ENCODE data around the gene DGKD.

DNA sequence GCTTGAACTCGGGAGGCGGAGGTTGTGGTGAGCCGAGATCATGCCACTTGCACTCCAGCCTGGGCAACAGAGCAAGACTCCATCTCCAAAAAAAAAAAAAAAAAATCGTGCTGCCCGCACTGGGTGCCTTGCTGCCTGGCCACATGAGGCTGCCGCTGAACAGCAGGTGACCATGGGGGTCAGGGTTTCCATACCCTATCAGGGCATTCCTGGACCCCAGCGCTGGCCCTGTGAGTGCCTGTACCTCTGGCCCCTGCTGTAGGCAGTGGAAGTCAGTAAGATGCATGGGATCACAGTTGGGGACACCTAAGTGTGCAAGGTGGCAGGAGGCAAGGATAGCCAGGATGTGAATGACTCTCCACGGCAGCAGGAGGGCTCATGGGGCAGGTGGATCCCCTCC lies 27.8 kb upstream of the DGKD start:
- TF ChIP-seq, protein P1, sequence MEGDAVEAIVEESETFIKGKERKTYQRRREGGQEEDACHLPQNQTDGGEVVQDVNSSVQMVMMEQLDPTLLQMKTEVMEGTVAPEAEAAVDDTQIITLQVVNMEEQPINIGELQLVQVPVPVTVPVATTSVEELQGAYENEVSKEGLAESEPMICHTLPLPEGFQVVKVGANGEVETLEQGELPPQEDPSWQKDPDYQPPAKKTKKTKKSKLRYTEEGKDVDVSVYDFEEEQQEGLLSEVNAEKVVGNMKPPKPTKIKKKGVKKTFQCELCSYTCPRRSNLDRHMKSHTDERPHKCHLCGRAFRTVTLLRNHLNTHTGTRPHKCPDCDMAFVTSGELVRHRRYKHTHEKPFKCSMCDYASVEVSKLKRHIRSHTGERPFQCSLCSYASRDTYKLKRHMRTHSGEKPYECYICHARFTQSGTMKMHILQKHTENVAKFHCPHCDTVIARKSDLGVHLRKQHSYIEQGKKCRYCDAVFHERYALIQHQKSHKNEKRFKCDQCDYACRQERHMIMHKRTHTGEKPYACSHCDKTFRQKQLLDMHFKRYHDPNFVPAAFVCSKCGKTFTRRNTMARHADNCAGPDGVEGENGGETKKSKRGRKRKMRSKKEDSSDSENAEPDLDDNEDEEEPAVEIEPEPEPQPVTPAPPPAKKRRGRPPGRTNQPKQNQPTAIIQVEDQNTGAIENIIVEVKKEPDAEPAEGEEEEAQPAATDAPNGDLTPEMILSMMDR (conservative IDR thresholded peaks at IDR 0.05 in 1 of 2, IDR thresholded peaks at IDR 0.05 in 1 of 2; ENCODE audit: low read depth in 1 of 2, low read length in 2 of 2) = no peak
- no peak for TF ChIP-seq EZH2 (IDR thresholded peaks at IDR 0.05; ENCODE audit: low read length, missing control alignments)

Data from fibroblast of lung (primary cell).